Spinal cord (tissue), 10 donors: ENCODE results near the gene ST6GALNAC2. TPM values are rescaled to one million over a fixed set of nuclear protein-coding genes. Genes with fewer than 3 reads are reported as not detected.

Experiments
- DNase-seq, 6 donors: peaks; one replicate each; pipeline versions ENCODE4 v3.0.0 to v3.0.0-alpha.2; 2013 to 2015; ENCODE audit warnings: low spot score in 6 of 6, low read depth in 4 of 6
- H3K27ac ChIP-seq: one replicate; pipeline ENCODE4 v1.5.1; 2013; ENCODE audit warnings: low read depth, low read length, control low read depth
- H3K27me3 ChIP-seq: one replicate; pipeline ENCODE4 v1.6.1; 2013; ENCODE audit warnings: low read length; ENCODE audit not compliant: control insufficient read depth, insufficient read depth
- H3K36me3 ChIP-seq: one replicate; pipeline ENCODE4 v1.6.1; 2013; ENCODE audit warnings: low read length; ENCODE audit not compliant: control insufficient read depth, insufficient read depth
- H3K4me1 ChIP-seq: one replicate; pipeline ENCODE4 v1.6.1; 2013; ENCODE audit warnings: low read length; ENCODE audit not compliant: control insufficient read depth, insufficient read depth
- H3K4me3 ChIP-seq: one replicate; pipeline ENCODE4 v1.5.1; 2013; ENCODE audit warnings: low read depth, low read length, control low read depth
- H3K9me3 ChIP-seq: one replicate; pipeline ENCODE4 v1.6.1; 2013; ENCODE audit warnings: low read length; ENCODE audit not compliant: control insufficient read depth, insufficient read depth
- WGBS: methylation state at CpG from one replicate; pipeline ENCODE4 v1.1.5; 2013; ENCODE audit warnings: missing lambda C conversion rate; ENCODE audit not compliant: insufficient coverage; 5-methylcytosine and 5-hydroxymethylcytosine counted together
- polyA plus RNA-seq, 2 donors: library from polyadenylated mRNA; unstranded; fragments of 120-200 nt; gene quantifications; one replicate each; pipeline ENCODE4 v1.2.1, GENCODE V29; 2013; ENCODE audit not compliant: insufficient read length in 2 of 2
- total RNA-seq, 2 donors: library from RNA; depleted of rRNA in 1 of 2; stranded (reverse); fragments of 120-200 nt in 1 of 2; fragments of >200 nt in 1 of 2; gene quantifications; one replicate each; pipeline versions ENCODE4 v1.2.3 to v1.2.4, GENCODE V29; 2013 to 2014
- donor health status: healthy.

The ST6GALNAC2 gene
- total and polyA plus RNA-seq, 4 donors, result 8.0 to 29.1 (median 23.2) TPM

DNA sequence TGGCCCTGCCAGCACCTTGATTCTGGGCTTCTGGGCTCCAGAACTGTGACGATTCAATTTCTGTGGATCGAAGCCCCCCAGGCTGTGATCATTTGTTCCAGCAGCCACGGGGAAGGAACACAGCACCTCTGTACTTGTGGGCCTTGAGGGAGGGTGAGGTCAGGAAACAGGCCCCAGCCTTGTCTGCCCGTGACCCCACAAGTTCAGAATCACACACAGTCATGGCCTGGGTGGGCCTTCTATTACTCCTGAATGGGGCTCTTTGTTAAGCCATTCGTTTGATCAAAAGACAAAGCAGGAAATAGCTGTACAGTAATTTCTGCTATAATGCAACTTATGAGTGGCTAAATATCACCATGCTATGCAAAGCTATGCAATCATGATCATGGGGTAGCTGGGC lies 10.1 kb downstream of the ST6GALNAC2 start:
- H3K27ac ChIP-seq, result peak overlapping the region; percentile 64
- H3K4me1 ChIP-seq, result peaks cover 32% of the 10 kb centered on the region
- no peaks in the 10 kb centered on the region for H3K36me3 ChIP-seq
- WGBS, result 56% methylated on average over 3 of the region's 5 CpGs
- no peaks in the 10 kb centered on the region for H3K27me3 ChIP-seq
- DNase-seq, result peak in 1 of 6 donors; percentile 48
- no peak overlapping the region for H3K4me3 ChIP-seq
- no peaks in the 10 kb centered on the region for H3K9me3 ChIP-seq

DNA sequence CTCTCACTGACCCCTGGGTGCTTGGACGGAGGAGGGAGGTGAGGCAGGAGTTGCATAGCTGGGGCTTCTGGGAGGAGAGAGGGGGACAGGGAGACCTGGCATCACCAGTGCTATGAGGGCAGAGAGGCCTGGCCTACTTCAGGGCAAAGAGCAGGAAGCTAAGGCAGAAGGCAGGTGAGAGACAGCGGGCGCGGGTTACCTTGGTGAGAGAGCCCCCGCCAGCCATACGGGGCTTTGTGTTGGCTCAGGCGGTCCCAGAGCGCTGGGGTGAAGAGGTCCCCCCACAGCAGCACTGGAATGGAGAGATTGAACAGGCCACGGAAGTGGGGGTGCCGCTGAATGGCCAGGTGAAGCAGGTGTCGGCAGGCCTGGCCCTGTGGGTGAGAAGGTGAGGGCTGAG lies 11.5 kb downstream of the ST6GALNAC2 start:
- no peak for DNase-seq
- Histone ChIP-seq H3K9me3 (no peaks in the 10 kb centered on the region), H3K36me3 (no peaks in the 10 kb centered on the region), H3K4me1 (peaks cover 45% of the 10 kb centered on the region), H3K27me3 (no peaks in the 10 kb centered on the region), H3K4me3 (no peak overlapping the region), H3K27ac (no peak overlapping the region)
- 86% methylated on average over 11 of the region's 11 CpGs for WGBS

DNA sequence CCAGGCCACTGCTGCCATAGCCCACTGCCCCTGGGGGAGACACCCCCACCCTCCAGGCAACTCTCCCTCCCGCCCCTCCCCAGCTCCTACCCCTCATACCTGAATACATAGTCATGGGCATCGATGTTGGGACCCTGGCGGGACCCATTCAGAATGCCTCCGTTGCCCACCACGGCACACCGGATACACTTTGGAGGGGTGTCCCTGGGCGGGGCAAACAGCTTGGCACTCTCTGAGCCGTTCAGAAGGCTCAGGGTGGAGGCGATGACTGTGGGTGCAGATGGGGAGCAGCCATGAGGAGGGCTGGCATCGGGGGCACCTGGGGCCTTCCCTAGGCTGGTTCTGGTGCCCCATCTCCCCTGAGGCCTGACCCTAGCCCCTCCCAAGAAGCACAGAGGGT lies 12.6 kb downstream of the ST6GALNAC2 start:
- H3K9me3 ChIP-seq, result no peaks in the 10 kb centered on the region
- 93% methylated on average over 9 of the region's 10 CpGs for WGBS

DNA sequence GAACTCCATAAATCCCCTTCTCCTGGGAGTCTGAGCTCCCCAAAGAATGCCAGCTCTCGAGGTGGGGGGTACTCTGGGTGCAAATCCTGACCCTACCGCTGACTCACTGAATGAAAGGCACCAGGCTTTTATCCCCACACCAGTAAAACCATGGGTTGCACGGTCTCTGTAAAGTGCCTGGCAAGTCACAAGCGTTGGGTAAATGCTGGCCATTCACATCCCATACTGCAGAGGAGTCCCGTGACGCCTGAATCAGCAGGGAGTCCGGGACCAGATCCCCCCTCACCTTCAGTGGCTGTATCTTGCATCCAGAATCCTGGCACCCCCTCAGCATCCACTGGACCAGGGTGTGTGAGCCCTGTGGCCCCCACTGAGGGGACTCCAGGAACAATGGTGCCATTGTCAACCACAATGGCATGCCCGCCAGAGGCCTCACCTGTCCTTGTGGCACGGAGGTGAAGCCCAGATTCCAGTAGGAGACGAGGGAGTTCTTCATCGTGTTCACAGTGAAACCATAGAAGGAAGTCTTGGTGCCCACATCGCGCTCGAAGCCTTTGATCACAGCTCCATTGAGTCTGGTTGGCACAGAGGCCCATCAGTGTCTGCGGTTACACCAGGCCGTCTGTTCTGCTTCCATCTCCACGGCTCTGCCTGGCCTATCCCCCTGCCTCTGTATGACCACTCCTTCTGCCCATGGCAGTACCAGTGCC lies 13.3 kb downstream of the ST6GALNAC2 start:
- Histone ChIP-seq H3K4me1 (peaks cover 60% of the 10 kb centered on the region), H3K27ac (peak overlapping the region; percentile 22), H3K27me3 (no peaks in the 10 kb centered on the region), H3K9me3 (no peaks in the 10 kb centered on the region), H3K4me3 (no peak overlapping the region), H3K36me3 (peaks cover 8% of the 10 kb centered on the region)
- WGBS, result 91% methylated on average over 17 of the region's 17 CpGs
- no peak for DNase-seq

More for the DNA sequence above, 12.6 kb downstream of the ST6GALNAC2 start:
- no peak for DNase-seq
- H3K4me3 ChIP-seq, result no peak overlapping the region
- no peak overlapping the region for H3K27ac ChIP-seq
- H3K4me1 ChIP-seq, result peaks cover 55% of the 10 kb centered on the region
- H3K27me3 ChIP-seq, result no peaks in the 10 kb centered on the region
- peaks cover 3% of the 10 kb centered on the region for H3K36me3 ChIP-seq

DNA sequence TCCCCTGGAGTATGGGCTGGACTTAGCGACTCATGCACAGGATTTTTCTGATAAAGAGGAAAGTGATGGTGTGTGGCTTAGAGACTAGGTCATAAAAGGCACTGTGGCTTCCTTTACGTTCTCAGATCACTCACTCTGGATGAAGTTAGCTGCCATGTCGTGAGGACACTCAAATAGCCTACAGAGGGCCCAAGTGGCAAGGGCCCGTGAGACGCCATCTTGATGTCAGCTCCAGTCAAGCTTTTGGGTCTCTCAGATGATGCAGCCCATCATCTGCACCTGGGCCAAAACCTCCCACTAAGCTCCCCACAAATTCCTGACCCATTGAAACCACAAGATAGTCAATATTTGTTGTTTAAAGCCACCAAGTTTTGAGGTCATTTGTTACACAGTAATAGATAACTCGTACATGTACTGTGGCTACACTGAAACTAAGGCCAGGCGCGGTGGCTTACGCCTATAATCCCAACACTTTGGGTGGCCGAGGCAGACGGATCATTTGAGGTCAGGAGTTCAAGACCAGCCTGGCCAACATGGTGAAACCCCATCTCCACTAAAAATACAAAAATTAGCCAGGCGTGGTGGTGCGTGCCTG lies 14.7 kb downstream of the ST6GALNAC2 start:
- Histone ChIP-seq H3K27ac (peak overlapping the region; percentile 47), H3K4me3 (no peak overlapping the region), H3K27me3 (no peaks in the 10 kb centered on the region), H3K36me3 (peaks cover 19% of the 10 kb centered on the region), H3K4me1 (peaks cover 66% of the 10 kb centered on the region), H3K9me3 (no peaks in the 10 kb centered on the region)
- WGBS, result 96% methylated on average over 8 of the region's 13 CpGs
- no peak for DNase-seq

DNA sequence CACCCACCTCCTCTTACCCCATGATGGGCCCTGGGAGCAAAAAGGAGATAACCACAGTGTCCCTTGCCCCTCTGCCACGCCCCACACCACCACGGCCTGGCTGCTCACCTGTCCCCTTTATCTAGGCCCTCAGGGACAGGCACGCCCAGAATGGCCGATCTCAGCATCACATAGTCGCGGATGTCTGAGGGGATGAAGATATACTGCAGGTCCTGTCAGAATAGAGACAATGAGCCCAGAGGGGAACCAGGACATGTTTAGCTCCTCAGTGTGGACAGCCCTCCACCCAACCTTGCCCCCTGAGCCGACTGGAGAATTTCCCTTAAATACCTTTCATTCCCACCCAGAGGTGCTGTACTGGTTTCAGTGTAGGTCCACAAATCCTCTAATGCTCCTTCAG lies 15.2 kb downstream of the ST6GALNAC2 start:
- 85% methylated on average over 7 of the region's 7 CpGs for WGBS
- Histone ChIP-seq H3K27ac (peak overlapping the region; percentile 80), H3K27me3 (no peaks in the 10 kb centered on the region), H3K4me3 (no peak overlapping the region), H3K36me3 (peaks cover 23% of the 10 kb centered on the region), H3K9me3 (no peaks in the 10 kb centered on the region), H3K4me1 (peaks cover 66% of the 10 kb centered on the region)
- DNase-seq, result no peak

DNA sequence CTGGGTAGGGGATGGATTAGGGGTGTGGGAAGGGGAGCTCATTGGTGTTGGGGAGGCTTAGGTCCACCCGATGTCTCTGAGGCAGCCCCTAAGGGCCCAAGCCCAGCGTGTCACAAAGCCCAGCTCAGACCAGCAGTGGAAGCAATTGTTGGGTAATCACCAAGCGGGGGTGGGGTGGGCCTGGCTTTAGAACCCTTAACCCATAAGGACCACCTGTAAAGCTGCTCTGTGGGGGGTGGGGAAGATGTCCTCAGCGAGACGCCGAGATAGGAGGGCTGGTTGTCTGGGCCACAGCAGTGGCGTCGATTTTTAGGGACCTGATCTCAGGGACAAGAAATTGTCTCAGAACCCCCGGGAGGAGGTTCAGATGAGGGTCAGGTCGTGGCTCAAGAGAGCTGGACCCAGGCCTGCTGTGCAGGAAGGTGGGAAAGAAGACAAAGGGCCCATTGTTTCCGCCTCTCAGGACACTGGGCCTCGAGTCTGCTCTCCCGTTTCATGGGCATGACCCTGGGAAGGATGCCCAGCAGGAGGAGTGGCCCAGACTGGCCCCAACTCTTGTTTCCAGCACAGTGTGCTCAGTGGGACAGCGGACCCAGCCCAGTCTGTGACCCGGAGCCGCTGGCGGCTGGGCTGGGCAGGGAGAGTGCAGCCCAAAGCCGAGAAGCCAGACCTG lies 15.9 kb downstream of the ST6GALNAC2 start:
- H3K9me3 ChIP-seq, result no peaks in the 10 kb centered on the region
- H3K27me3 ChIP-seq, result no peaks in the 10 kb centered on the region
- 36% methylated on average over 13 of the region's 18 CpGs for WGBS
- H3K36me3 ChIP-seq, result peaks cover 29% of the 10 kb centered on the region
- H3K27ac ChIP-seq, result peak overlapping the region; percentile 80
- no peak overlapping the region for H3K4me3 ChIP-seq
- DNase-seq, result peak in 1 of 6 donors; percentile 85
- H3K4me1 ChIP-seq, result peaks cover 64% of the 10 kb centered on the region

DNA sequence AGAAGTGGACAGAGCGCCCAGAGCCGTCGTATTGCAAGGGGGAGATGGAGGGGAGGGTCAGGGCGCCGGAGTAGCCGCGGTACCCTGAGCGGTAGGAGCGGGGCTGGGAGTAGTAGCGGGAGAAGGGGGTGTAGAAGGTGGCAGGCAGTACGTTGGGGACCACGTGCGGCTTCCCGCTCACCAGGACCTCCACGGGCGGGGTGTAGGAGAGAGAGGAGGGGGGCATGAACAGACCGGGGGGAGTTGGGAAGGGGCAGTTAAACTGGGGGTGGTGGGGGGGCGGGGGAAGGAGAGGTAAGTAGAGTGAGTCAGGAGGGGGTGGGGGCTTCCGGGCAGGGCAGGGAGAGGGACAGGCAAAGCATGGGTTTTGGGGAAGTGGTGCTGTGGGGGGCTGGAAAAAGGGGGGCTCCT lies 16.8 kb downstream of the ST6GALNAC2 start:
- Histone ChIP-seq H3K27ac (no peak overlapping the region), H3K4me1 (peaks cover 63% of the 10 kb centered on the region), H3K36me3 (peaks cover 34% of the 10 kb centered on the region), H3K27me3 (no peaks in the 10 kb centered on the region), H3K4me3 (no peak overlapping the region), H3K9me3 (no peaks in the 10 kb centered on the region)
- WGBS, result 26% methylated on average over 13 of the region's 19 CpGs
- no peak for DNase-seq

DNA sequence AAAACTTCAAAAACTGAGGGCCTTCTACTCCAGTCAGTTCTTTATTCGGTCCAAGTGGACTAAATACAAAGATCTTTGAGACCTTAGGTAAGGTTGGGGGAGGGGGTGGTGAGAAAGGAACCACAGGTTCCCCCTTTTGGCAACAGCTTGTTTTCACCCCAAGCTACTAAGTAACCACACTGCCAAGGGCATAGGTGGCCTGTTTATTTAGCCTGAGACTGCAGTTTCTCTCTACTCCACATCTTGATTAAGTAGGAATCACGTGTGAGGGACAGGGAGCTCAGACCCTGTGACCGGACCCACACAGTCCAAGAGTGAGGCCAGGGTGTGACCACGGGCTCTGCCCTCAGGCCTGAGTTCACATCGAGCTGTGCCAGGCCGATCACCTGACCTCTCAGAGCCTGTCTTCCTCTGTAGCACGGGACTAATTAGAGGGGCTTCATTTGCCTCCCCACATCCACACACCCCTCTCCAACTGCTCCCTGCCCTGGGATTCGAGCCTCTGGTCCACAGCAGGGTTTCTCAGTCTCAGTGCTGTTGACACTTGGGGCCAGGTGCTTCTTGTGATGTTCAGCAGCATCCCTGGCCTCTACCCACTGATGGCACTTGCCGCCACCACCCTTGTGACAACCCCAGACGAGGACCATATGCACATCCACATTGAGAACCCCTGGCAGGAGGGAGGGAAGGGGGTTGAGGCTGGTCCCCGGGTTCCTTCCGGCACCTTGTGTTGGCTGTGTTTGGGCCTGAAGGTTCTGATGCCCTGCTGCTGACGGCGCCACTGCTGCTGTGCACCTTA lies 17.8 kb downstream of the ST6GALNAC2 start:
- peaks cover 59% of the 10 kb centered on the region for H3K4me1 ChIP-seq
- 66% methylated on average over 10 of the region's 14 CpGs for WGBS
- no peak overlapping the region for H3K27ac ChIP-seq
- H3K9me3 ChIP-seq, result no peaks in the 10 kb centered on the region
- H3K4me3 ChIP-seq, result no peak overlapping the region
- no peaks in the 10 kb centered on the region for H3K27me3 ChIP-seq
- H3K36me3 ChIP-seq, result peaks cover 36% of the 10 kb centered on the region
- no peak for DNase-seq
